Stimulated activated naive B cell treated with anti-CD40 and anti-IgM and Interleukin-4, amounts not matched to agents 10 μg/mL and 1 μg/mL and 100 μg/mL, for 72 hours (primary cell): Measurements from ENCODE around the gene FGF22.

ENCODE experiments used
- ATAC-seq, 2 donors: fragments of 150-1000 bp; cut with Tn5 transposase; replicated peaks; 2 replicates each; pipeline ENCODE4 v1.10.0; 2021; ENCODE audit warnings: moderate library complexity in 1 of 2
- DNase-seq: peaks from one replicate; pipeline ENCODE4 v3.0.0; 2021
- H3K27ac Mint-ChIP-seq: one replicate; pipeline ENCODE4 v1.8.0; 2022; ENCODE audit warnings: mild to moderate bottlenecking, mixed read lengths
- H3K27me3 Mint-ChIP-seq, 2 donors: one replicate each; pipeline ENCODE4 v1.8.0; 2022; ENCODE audit warnings: mixed read lengths in 2 of 2
- H3K36me3 Mint-ChIP-seq, 2 donors: one replicate each; pipeline ENCODE4 v1.8.0; 2022; ENCODE audit warnings: mixed read lengths in 2 of 2, mild to moderate bottlenecking in 1 of 2
- H3K4me1 Mint-ChIP-seq, 2 donors: one replicate each; pipeline ENCODE4 v1.8.0; 2022; ENCODE audit warnings: mixed read lengths in 2 of 2, mild to moderate bottlenecking in 1 of 2
- H3K4me3 Mint-ChIP-seq, 2 donors: one replicate each; pipeline ENCODE4 v1.8.0; 2022; ENCODE audit warnings: mild to moderate bottlenecking in 2 of 2, mixed read lengths in 2 of 2, moderate library complexity in 1 of 2
- H3K9me3 Mint-ChIP-seq, 2 donors: one replicate each; pipeline ENCODE4 v1.8.0; 2022; ENCODE audit warnings: mixed read lengths in 2 of 2, mild to moderate bottlenecking in 1 of 2

The FGF22 gene

GRCh38 chr19:688214-688613 is 48.5 kb downstream of the FGF22 start:
- Mint-ChIP-seq H3K4me1 (no peaks in the 10 kb centered on the region), H3K9me3 (peaks cover 0 to 1% of the 10 kb centered on the region in 2 donors), H3K27me3 (peaks cover 0 to 9% of the 10 kb centered on the region in 2 donors), H3K36me3 (no peaks in the 10 kb centered on the region), H3K4me3 (no peak overlapping the region), H3K27ac (no peak overlapping the region)
- DNase-seq (no peak), ATAC-seq (no peak)

- Mint-ChIP-seq H3K9me3 (peaks cover 0 to 1% of the 10 kb centered on the region in 2 donors), H3K27me3 (peaks cover 0 to 9% of the 10 kb centered on the region in 2 donors), H3K4me1 (no peaks in the 10 kb centered on the region), H3K4me3 (no peak overlapping the region), H3K36me3 (no peaks in the 10 kb centered on the region), H3K27ac (no peak overlapping the region)
- ATAC-seq (no peak), DNase-seq (no peak)
Observed at GRCh38 chr19:688992-689391, 49.3 kb downstream of the FGF22 start.

- H3K27ac Mint-ChIP-seq: no peak overlapping the region
- peaks cover 2 to 8% of the 10 kb centered on the region in 2 donors for H3K4me1 Mint-ChIP-seq
- no peaks in the 10 kb centered on the region for H3K36me3 Mint-ChIP-seq
- no peak for ATAC-seq
- no peak overlapping the region for H3K4me3 Mint-ChIP-seq
- H3K27me3 Mint-ChIP-seq: peaks cover 6 to 19% of the 10 kb centered on the region in 2 donors
- DNase-seq: no peak
- peaks cover 0 to 1% of the 10 kb centered on the region in 2 donors for H3K9me3 Mint-ChIP-seq
Observed at GRCh38 chr19:690203-690602, 50.5 kb downstream of the FGF22 start.
